ENCODE data around the gene EEPD1.
A peak's percentile ranks its signal among the peaks of the same experiment; 100 is the strongest.

Gene EEPD1

GRCh38 chr7:36188906-36189305 lies 35.9 kb downstream of the EEPD1 start:
- DNase-seq (ENCODE audit: extremely low read depth in 1 of 2, low read depth in 1 of 2) = no peak

- DNase-seq (ENCODE audit: extremely low read depth in 1 of 2, low read depth in 1 of 2) = no peak
Measured at GRCh38 chr7:36190447-36191291, 37.6 kb downstream of the EEPD1 start.

- DNase-seq (ENCODE audit: extremely low read depth in 1 of 2, low read depth in 1 of 2) = no peak
Measured at GRCh38 chr7:36191292-36191920, 38.4 kb downstream of the EEPD1 start.

GRCh38 chr7:36192053-36192824 lies 39.2 kb downstream of the EEPD1 start:
- no peak for DNase-seq (ENCODE audit: extremely low read depth in 1 of 2, low read depth in 1 of 2)

GRCh38 chr7:36192877-36193276 lies 39.8 kb downstream of the EEPD1 start:
- DNase-seq (ENCODE audit: extremely low read depth in 1 of 2, low read depth in 1 of 2) = no peak

- no peak for DNase-seq (ENCODE audit: extremely low read depth in 1 of 2, low read depth in 1 of 2)
Measured at GRCh38 chr7:36198854-36199266, 45.8 kb downstream of the EEPD1 start.

- DNase-seq (ENCODE audit: extremely low read depth in 1 of 2, low read depth in 1 of 2) = no peak
Measured at GRCh38 chr7:36199329-36199728, 46.3 kb downstream of the EEPD1 start.

- DNase-seq (ENCODE audit: extremely low read depth in 1 of 2, low read depth in 1 of 2) = no peak
Measured at GRCh38 chr7:36201122-36201723, 48.2 kb downstream of the EEPD1 start.

- no peak for DNase-seq (ENCODE audit: extremely low read depth in 1 of 2, low read depth in 1 of 2)
Measured at GRCh38 chr7:36202398-36202797, 49.3 kb downstream of the EEPD1 start.

- no peak for DNase-seq (ENCODE audit: extremely low read depth in 1 of 2, low read depth in 1 of 2)
Measured at GRCh38 chr7:36203071-36203790, 50.2 kb downstream of the EEPD1 start.

- DNase-seq (ENCODE audit: extremely low read depth in 1 of 2, low read depth in 1 of 2) = no peak
Measured at GRCh38 chr7:36204044-36204663, 51.1 kb downstream of the EEPD1 start.

- no peak for DNase-seq (ENCODE audit: extremely low read depth in 1 of 2, low read depth in 1 of 2)
Measured at GRCh38 chr7:36204929-36205635, 52.0 kb downstream of the EEPD1 start.

- DNase-seq (ENCODE audit: extremely low read depth in 1 of 2, low read depth in 1 of 2) = no peak
Measured at GRCh38 chr7:36205803-36206202, 52.7 kb downstream of the EEPD1 start.

GRCh38 chr7:36207451-36208291 lies 54.6 kb downstream of the EEPD1 start:
- peak in 1 of 2 donors; percentile 5 for DNase-seq (ENCODE audit: extremely low read depth in 1 of 2, low read depth in 1 of 2)

GRCh38 chr7:36208426-36208825 lies 55.4 kb downstream of the EEPD1 start:
- DNase-seq (ENCODE audit: extremely low read depth in 1 of 2, low read depth in 1 of 2) = no peak

GRCh38 chr7:36208997-36209813 lies 56.2 kb downstream of the EEPD1 start:
- no peak for DNase-seq (ENCODE audit: extremely low read depth in 1 of 2, low read depth in 1 of 2)

- no peak for DNase-seq (ENCODE audit: extremely low read depth in 1 of 2, low read depth in 1 of 2)
Measured at GRCh38 chr7:36209814-36210183, 56.7 kb downstream of the EEPD1 start.

All from activated CD8-positive, alpha-beta memory T cell treated with anti-CD3 and anti-CD28 coated beads for 1 hour (primary cell).